HG03064 (cell line): Measurements from ENCODE around the gene LGALS9C.
"Not testable (repeated sequence)": the region's sequence is repeated elsewhere in the genome, so short reads cannot be mapped to it uniquely, and the experiment has no call there.

ENCODE experiments used
- ATAC-seq: cut with Tn5 transposase; IDR thresholded peaks from one replicate; pipeline ENCODE4 v1.9.1; 2021; ENCODE audit warnings: low read depth; ENCODE audit not compliant: unreplicated experiment

The LGALS9C gene

GRCh38 chr17:18477367-18477766 lies 778 bp downstream of the LGALS9C start:
- not testable (repeated sequence) for ATAC-seq

- ATAC-seq, result not testable (repeated sequence)
Measured at GRCh38 chr17:18478362-18478761, 1.8 kb downstream of the LGALS9C start.

- ATAC-seq, result not testable (repeated sequence)
Measured at GRCh38 chr17:18478977-18479595, 2.5 kb downstream of the LGALS9C start.

GRCh38 chr17:18481775-18482174 lies 5.2 kb downstream of the LGALS9C start:
- not testable (repeated sequence) for ATAC-seq

GRCh38 chr17:18485936-18486464 lies 9.4 kb downstream of the LGALS9C start:
- ATAC-seq, result not testable (repeated sequence)

GRCh38 chr17:18487633-18488032 lies 11.0 kb downstream of the LGALS9C start:
- ATAC-seq, result not testable (repeated sequence)

- not testable (repeated sequence) for ATAC-seq
Measured at GRCh38 chr17:18488622-18489021, 12.0 kb downstream of the LGALS9C start.

GRCh38 chr17:18490016-18490415 lies 13.4 kb downstream of the LGALS9C start:
- not testable (repeated sequence) for ATAC-seq

GRCh38 chr17:18492712-18493480 lies 16.3 kb downstream of the LGALS9C start:
- ATAC-seq, result not testable (repeated sequence)

GRCh38 chr17:18494250-18494768 lies 17.7 kb downstream of the LGALS9C start:
- not testable (repeated sequence) for ATAC-seq

- ATAC-seq, result not testable (repeated sequence)
Measured at GRCh38 chr17:18497044-18497443, 20.5 kb downstream of the LGALS9C start.

- ATAC-seq, result not testable (repeated sequence)
Measured at GRCh38 chr17:18499100-18499499, 22.5 kb downstream of the LGALS9C start.

- ATAC-seq, result not testable (repeated sequence)
Measured at GRCh38 chr17:18499756-18500155, 23.2 kb downstream of the LGALS9C start.

GRCh38 chr17:18500281-18500680 lies 23.7 kb downstream of the LGALS9C start:
- not testable (repeated sequence) for ATAC-seq

- not testable (repeated sequence) for ATAC-seq
Measured at GRCh38 chr17:18500816-18501215, 24.2 kb downstream of the LGALS9C start.

GRCh38 chr17:18503221-18503620 lies 26.6 kb downstream of the LGALS9C start:
- not testable (repeated sequence) for ATAC-seq

GRCh38 chr17:18507729-18508128 lies 31.1 kb downstream of the LGALS9C start:
- ATAC-seq, result not testable (repeated sequence)

- not testable (repeated sequence) for ATAC-seq
Measured at GRCh38 chr17:18508667-18509066, 32.1 kb downstream of the LGALS9C start.

- not testable (repeated sequence) for ATAC-seq
Measured at GRCh38 chr17:18521100-18521499, 44.5 kb downstream of the LGALS9C start.

GRCh38 chr17:18525015-18525414 lies 48.4 kb downstream of the LGALS9C start:
- ATAC-seq, result not testable (repeated sequence)

- not testable (repeated sequence) for ATAC-seq
Measured at GRCh38 chr17:18526168-18526800, 49.7 kb downstream of the LGALS9C start.
